ENCODE results near the gene NASP.

- TF ChIP-seq CTCF (conservative IDR thresholded peaks at IDR 0.05; ENCODE audit: low read depth, low read length): no peak
- TF ChIP-seq RFX5 (IDR thresholded peaks at IDR 0.05; ENCODE audit: low read depth, low read length): no peak
- no peak for TF ChIP-seq MXI1 (IDR thresholded peaks at IDR 0.05; ENCODE audit: borderline replicate concordance, low read depth, low read length)
- no peak for TF ChIP-seq RAD21 (IDR thresholded peaks at IDR 0.05; ENCODE audit: low read length)
- no peak for TF ChIP-seq POLR2A (IDR thresholded peaks at IDR 0.05; ENCODE audit: low read depth, low read length)
Observed at GRCh38 chr1:45610589-45611226, 26.9 kb downstream of the NASP start.
